C4-2B (cell line): ENCODE measurements around the gene SRSF4.
"Not testable (repeated sequence)": the region's sequence is repeated elsewhere in the genome, so short reads cannot be mapped to it uniquely, and the experiment has no call there.

ENCODE experiments used
- H3K27ac ChIP-seq: fragments of 450-650 bp; 2 replicates; pipeline ENCODE4 v1.5.1; 2017
- CTCF ChIP-seq: fragments of 450-650 bp; conservative IDR thresholded peaks from 2 replicates; pipeline ENCODE4 v1.5.1; 2017; ENCODE audit warnings: mild to moderate bottlenecking
- ZFX ChIP-seq: fragments of 450-650 bp; IDR thresholded peaks from 2 replicates; pipeline ENCODE4 v1.6.1; 2017

Gene SRSF4

GRCh38 chr1:29162476-29163138 is 19.1 kb downstream of the SRSF4 start:
- H3K27ac ChIP-seq: no peak overlapping the region

GRCh38 chr1:29162025-29162424 is 19.7 kb downstream of the SRSF4 start:
- TF ChIP-seq ZFX: no peak
- TF ChIP-seq CTCF: no peak
- no peak overlapping the region for H3K27ac ChIP-seq

More at GRCh38 chr1:29162476-29163138, 19.1 kb downstream of the SRSF4 start:
- TF ChIP-seq ZFX: no peak
- no peak for TF ChIP-seq CTCF

GRCh38 chr1:29159773-29160172 is 21.9 kb downstream of the SRSF4 start:
- no peak overlapping the region for H3K27ac ChIP-seq

GRCh38 chr1:29157269-29157601 is 24.5 kb downstream of the SRSF4 start:
- H3K27ac ChIP-seq: no peak overlapping the region
- TF ChIP-seq CTCF: no peak
- TF ChIP-seq ZFX: no peak

More at GRCh38 chr1:29159773-29160172, 21.9 kb downstream of the SRSF4 start:
- TF ChIP-seq ZFX: no peak
- no peak for TF ChIP-seq CTCF

- TF ChIP-seq CTCF (no peak), ZFX (no peak)
- no peak overlapping the region for H3K27ac ChIP-seq
These were observed 25.0 kb downstream of the SRSF4 start for GRCh38 chr1:29156543-29157268.

GRCh38 chr1:29152046-29152805 is 29.5 kb downstream of the SRSF4 start:
- TF ChIP-seq ZFX: no peak
- no peak overlapping the region for H3K27ac ChIP-seq

- H3K27ac ChIP-seq: not testable (repeated sequence)
These were observed 31.4 kb downstream of the SRSF4 start for GRCh38 chr1:29150346-29150745.
